H9 (cell line): ENCODE results near the gene TAOK1. TPM values are rescaled to one million over a fixed set of nuclear protein-coding genes. Genes with fewer than 3 reads are reported as not detected.

Experiments
- DNase-seq: peaks from one replicate; pipeline ENCODE4 v3.0.0-alpha.2; 2017
- H2AFZ ChIP-seq: one replicate; pipeline ENCODE4 v1.6.1; 2013; ENCODE audit warnings: mild to moderate bottlenecking, low read length, control low read depth, moderate library complexity
- H2AK5ac ChIP-seq: 2 replicates; pipeline ENCODE4 v1.6.1; 2013; ENCODE audit warnings: low read length, control low read depth, mixed read lengths; ENCODE audit not compliant: insufficient read length
- H2BK120ac ChIP-seq: one replicate; pipeline ENCODE4 v1.6.1; 2013; ENCODE audit warnings: low read depth, mild to moderate bottlenecking, low read length, control low read depth, inconsistent platforms; ENCODE audit not compliant: poor library complexity, severe bottlenecking
- H2BK12ac ChIP-seq: 2 replicates; pipeline ENCODE4 v1.6.1; 2013; ENCODE audit warnings: low read length, control low read depth, mixed read lengths, low read depth; ENCODE audit not compliant: insufficient read length
- H2BK15ac ChIP-seq: 2 replicates; pipeline ENCODE4 v1.6.1; 2013; ENCODE audit warnings: low read depth, low read length, control low read depth
- H2BK20ac ChIP-seq: one replicate; pipeline ENCODE4 v1.6.1; 2013; ENCODE audit warnings: low read depth, mild to moderate bottlenecking, low read length, control low read depth, inconsistent platforms; ENCODE audit not compliant: poor library complexity, severe bottlenecking
- H2BK5ac ChIP-seq: 2 replicates; pipeline ENCODE4 v1.6.1; 2013; ENCODE audit warnings: low read length, control low read depth, mixed read lengths; ENCODE audit not compliant: insufficient read length
- H3K14ac ChIP-seq: 2 replicates; pipeline ENCODE4 v1.6.1; 2013; ENCODE audit warnings: low read length, control low read depth; ENCODE audit not compliant: insufficient read depth
- H3K18ac ChIP-seq: 2 replicates; pipeline ENCODE4 v1.6.1; 2013; ENCODE audit warnings: low read depth, mild to moderate bottlenecking, mixed read lengths, low read length, control low read depth; ENCODE audit not compliant: insufficient read length
- H3K23ac ChIP-seq: 2 replicates; pipeline ENCODE4 v1.6.1; 2013; ENCODE audit warnings: low read length, control low read depth, mixed read lengths, low read depth; ENCODE audit not compliant: insufficient read length
- H3K23me2 ChIP-seq: 2 replicates; pipeline ENCODE4 v1.6.1; 2013; ENCODE audit warnings: low read depth, mild to moderate bottlenecking, mixed read lengths, low read length, control low read depth; ENCODE audit not compliant: insufficient read length, poor library complexity, severe bottlenecking
- H3K27ac ChIP-seq: 2 replicates; pipeline ENCODE4 v1.5.1; 2013; ENCODE audit warnings: low read length, control low read depth, mixed read lengths, low read depth; ENCODE audit not compliant: insufficient read length
- H3K27me3 ChIP-seq: 2 replicates; pipeline ENCODE4 v1.6.1; 2013; ENCODE audit warnings: low read length, control low read depth, inconsistent platforms; ENCODE audit not compliant: insufficient read depth
- H3K4ac ChIP-seq: 2 replicates; pipeline ENCODE4 v1.6.1; 2013; ENCODE audit warnings: low read depth, mild to moderate bottlenecking, control low read depth, inconsistent platforms, low read length, moderate library complexity
- H3K4me1 ChIP-seq: 2 replicates; pipeline ENCODE4 v1.6.1; 2013; ENCODE audit warnings: low read length, control low read depth, inconsistent platforms; ENCODE audit not compliant: insufficient read depth
- H3K4me2 ChIP-seq: 2 replicates; pipeline ENCODE4 v1.6.1; 2013; ENCODE audit warnings: low read length, control low read depth, mixed read lengths; ENCODE audit not compliant: insufficient read length, insufficient read depth
- H3K56ac ChIP-seq: 2 replicates; pipeline ENCODE4 v1.6.1; 2013; ENCODE audit warnings: low read depth, mild to moderate bottlenecking, mixed read lengths, low read length, control low read depth; ENCODE audit not compliant: insufficient read length
- H3K79me1 ChIP-seq: 2 replicates; pipeline ENCODE4 v1.6.1; 2013; ENCODE audit warnings: low read depth, mild to moderate bottlenecking, moderate library complexity, low read length, control low read depth, inconsistent platforms; ENCODE audit not compliant: insufficient read depth, poor library complexity, severe bottlenecking
- H3K79me2 ChIP-seq: 2 replicates; pipeline ENCODE4 v1.6.1; 2013; ENCODE audit warnings: low read length, control low read depth, inconsistent platforms; ENCODE audit not compliant: insufficient read depth
- H3K9ac ChIP-seq: 2 replicates; pipeline ENCODE4 v1.6.1; 2013; ENCODE audit warnings: low read length, control low read depth, mixed read lengths; ENCODE audit not compliant: insufficient read length; ENCODE audit errors: extremely low read depth
- H3K9me3 ChIP-seq: one replicate; pipeline ENCODE4 v1.6.1; 2013; ENCODE audit warnings: low read depth, low read length, inconsistent platforms; ENCODE audit not compliant: control insufficient read depth
- H3T11ph ChIP-seq: one replicate; pipeline ENCODE4 v1.6.1; 2013; ENCODE audit warnings: mild to moderate bottlenecking, low read length, control low read depth, inconsistent platforms
- H4K20me1 ChIP-seq: one replicate; pipeline ENCODE4 v1.6.1; 2013; ENCODE audit not compliant: control insufficient read depth, insufficient read length, insufficient read depth
- H4K5ac ChIP-seq: 2 replicates; pipeline ENCODE4 v1.6.1; 2013; ENCODE audit warnings: low read depth, mild to moderate bottlenecking, mixed read lengths, low read length, control low read depth; ENCODE audit not compliant: insufficient read length
- H4K8ac ChIP-seq: replicated peaks from 2 replicates; pipeline ENCODE4 v1.6.1; 2013; ENCODE audit warnings: low read length, control low read depth, mixed read lengths, low read depth; ENCODE audit not compliant: insufficient read length
- H4K91ac ChIP-seq: 2 replicates; pipeline ENCODE4 v1.6.1; 2013; ENCODE audit warnings: low read depth, mild to moderate bottlenecking, moderate library complexity, mixed read lengths, low read length, control low read depth; ENCODE audit not compliant: insufficient read length
- H3K27ac Mint-ChIP-seq, 3 experiments: 2 replicates in 2 of 3; 3 replicates in 1 of 3; pipeline ENCODE4 v1.8.0; 2020 to 2021; ENCODE audit warnings: mixed read lengths in 3 of 3, mild to moderate bottlenecking in 1 of 3, moderate library complexity in 1 of 3
- H3K27me3 Mint-ChIP-seq: 2 replicates; pipeline ENCODE4 v1.8.0; 2021; ENCODE audit warnings: low read depth, mild to moderate bottlenecking, moderate library complexity, mixed read lengths
- H3K36me3 Mint-ChIP-seq, 3 experiments: 2 replicates in 2 of 3; 3 replicates in 1 of 3; pipeline ENCODE4 v1.8.0; 2020 to 2021; ENCODE audit warnings: low read depth in 3 of 3, mixed read lengths in 3 of 3; ENCODE audit not compliant: insufficient read depth in 1 of 3
- H3K4me1 Mint-ChIP-seq, 2 experiments: 2 replicates each; pipeline ENCODE4 v1.8.0; 2020; ENCODE audit warnings: mixed read lengths in 2 of 2
- H3K4me3 Mint-ChIP-seq, 2 experiments: 2 replicates in 1 of 2; 3 replicates in 1 of 2; pipeline ENCODE4 v1.8.0; 2020 to 2021; ENCODE audit warnings: mild to moderate bottlenecking in 2 of 2, mixed read lengths in 2 of 2, moderate library complexity in 1 of 2
- H3K9me3 Mint-ChIP-seq, 2 experiments: 2 replicates in 1 of 2; 3 replicates in 1 of 2; pipeline ENCODE4 v1.8.0; 2020; ENCODE audit warnings: mild to moderate bottlenecking in 2 of 2, mixed read lengths in 2 of 2, moderate library complexity in 1 of 2
- WGBS: extraction: QIAGEN DNeasy Blood & Tissue Kit; methylation state at CpG from one replicate; pipeline ENCODE4 v1.1.7; 2013; ENCODE audit warnings: missing lambda C conversion rate, low lambda C conversion rate, mixed read lengths; ENCODE audit not compliant: insufficient read length; ENCODE audit errors: extremely low coverage; 5-methylcytosine and 5-hydroxymethylcytosine counted together
- total RNA-seq: library from RNA; stranded (reverse); gene quantifications from 2 replicates; pipeline ENCODE4 v1.2.1, GENCODE V29; 2021
- TF ChIP-seq, protein P1 (sequence below): fragments of 200-600 bp; sonication (generic); conservative IDR thresholded peaks from 3 replicates; pipeline ENCODE4 v1.8.0; 2021; ENCODE audit warnings: antibody characterized with exemption, mild to moderate bottlenecking

Gene TAOK1
- total RNA-seq, 1 experiment from 2014 or later, result 93.0 TPM

DNA sequence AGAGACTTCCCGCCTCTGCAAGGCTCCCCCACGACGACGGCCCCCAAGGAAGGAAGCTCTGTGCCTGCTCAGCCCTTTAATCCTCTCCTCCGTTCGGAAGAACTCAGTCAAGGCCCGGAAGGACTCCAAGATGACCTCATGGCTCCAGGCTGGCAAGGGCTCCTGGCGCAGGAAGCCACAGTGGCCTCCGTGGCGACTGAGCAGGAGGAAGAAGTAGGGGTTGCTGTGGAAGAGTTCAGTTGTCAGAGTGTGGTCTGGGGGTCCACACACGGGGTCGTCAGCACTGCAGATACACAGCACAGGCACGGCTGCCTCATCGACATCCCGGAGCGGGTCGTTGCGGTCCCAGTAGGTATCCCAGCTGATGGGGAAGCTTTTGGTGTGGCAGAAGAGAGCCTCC, 172.5 kb downstream of the TAOK1 start:
- WGBS, result no CpG with 5 or more reads among the region's 18 CpGs
- Histone ChIP-seq H4K20me1 (no peaks in the 10 kb centered on the region), H2BK120ac (no peak overlapping the region), H3K4me1 (no peaks in the 10 kb centered on the region), H3K9ac (no peak overlapping the region), H3K18ac (no peak overlapping the region), H3K79me2 (no peaks in the 10 kb centered on the region), H3T11ph (no peak overlapping the region), H2AK5ac (no peak overlapping the region), H4K8ac (no peak overlapping the region), H2BK5ac (no peak overlapping the region), H3K23me2 (peaks cover 6% of the 10 kb centered on the region), H2BK12ac (no peak overlapping the region), H3K79me1 (no peaks in the 10 kb centered on the region), H3K27me3 (peaks cover 8% of the 10 kb centered on the region; the same call in 1 of the 2 replicates), H4K91ac (no peak overlapping the region), H3K4me2 (no peak overlapping the region), H3K23ac (no peak overlapping the region), H3K27ac (no peak overlapping the region), H2BK20ac (no peak overlapping the region), H3K14ac (no peak overlapping the region), H3K56ac (no peak overlapping the region), H2AFZ (no peak overlapping the region), H4K5ac (no peak overlapping the region), H2BK15ac (no peak overlapping the region), H3K4ac (no peak overlapping the region), H3K9me3 (no peaks in the 10 kb centered on the region)
- DNase-seq, result no peak
- H3K27me3 Mint-ChIP-seq, result peaks cover 40% of the 10 kb centered on the region
- H3K27ac Mint-ChIP-seq, result no peak overlapping the region; a peak in 1 of 7 replicates
- no peak overlapping the region; a peak in 1 of 5 replicates for H3K4me3 Mint-ChIP-seq
- H3K9me3 Mint-ChIP-seq, result no peaks in the 10 kb centered on the region
- H3K36me3 Mint-ChIP-seq, result no peaks in the 10 kb centered on the region; a peak in 1 of 7 replicates
- TF ChIP-seq, protein P1, sequence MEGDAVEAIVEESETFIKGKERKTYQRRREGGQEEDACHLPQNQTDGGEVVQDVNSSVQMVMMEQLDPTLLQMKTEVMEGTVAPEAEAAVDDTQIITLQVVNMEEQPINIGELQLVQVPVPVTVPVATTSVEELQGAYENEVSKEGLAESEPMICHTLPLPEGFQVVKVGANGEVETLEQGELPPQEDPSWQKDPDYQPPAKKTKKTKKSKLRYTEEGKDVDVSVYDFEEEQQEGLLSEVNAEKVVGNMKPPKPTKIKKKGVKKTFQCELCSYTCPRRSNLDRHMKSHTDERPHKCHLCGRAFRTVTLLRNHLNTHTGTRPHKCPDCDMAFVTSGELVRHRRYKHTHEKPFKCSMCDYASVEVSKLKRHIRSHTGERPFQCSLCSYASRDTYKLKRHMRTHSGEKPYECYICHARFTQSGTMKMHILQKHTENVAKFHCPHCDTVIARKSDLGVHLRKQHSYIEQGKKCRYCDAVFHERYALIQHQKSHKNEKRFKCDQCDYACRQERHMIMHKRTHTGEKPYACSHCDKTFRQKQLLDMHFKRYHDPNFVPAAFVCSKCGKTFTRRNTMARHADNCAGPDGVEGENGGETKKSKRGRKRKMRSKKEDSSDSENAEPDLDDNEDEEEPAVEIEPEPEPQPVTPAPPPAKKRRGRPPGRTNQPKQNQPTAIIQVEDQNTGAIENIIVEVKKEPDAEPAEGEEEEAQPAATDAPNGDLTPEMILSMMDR, result no peak
- H3K4me1 Mint-ChIP-seq, result peaks cover 5 to 8% of the 10 kb centered on the region in 2 experiments
